ENCODE results near the gene CDH18.

DNA sequence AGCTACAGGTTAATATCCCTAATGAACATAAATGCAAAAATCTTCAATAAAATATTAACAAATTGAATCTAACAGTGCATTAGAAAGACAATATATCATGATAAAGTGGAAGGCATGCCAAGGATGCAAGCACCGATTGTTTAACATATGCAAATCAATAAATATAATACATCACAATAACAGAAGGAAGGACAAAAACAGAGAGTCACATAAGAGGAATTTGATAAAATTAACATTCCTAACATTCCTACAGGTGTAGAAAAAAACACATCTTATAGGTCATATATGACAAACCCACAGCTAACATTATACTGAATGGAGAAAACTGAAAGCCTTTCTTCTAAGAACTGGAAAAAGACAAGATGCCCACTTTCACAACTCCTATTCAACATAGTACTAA lies 297.0 kb downstream of the CDH18 start:
- no peak for TF ChIP-seq ZFX (IDR thresholded peaks at IDR 0.05)
- no peak for TF ChIP-seq FOSL1 (IDR thresholded peaks at IDR 0.05; ENCODE audit: low read depth)
- no peak for TF ChIP-seq ZNF274 (IDR thresholded peaks at IDR 0.05; ENCODE audit: low read depth, low read length)
- TF ChIP-seq JUND (IDR thresholded peaks at IDR 0.05): no peak
- TF ChIP-seq POLR2A (IDR thresholded peaks at IDR 0.05; ENCODE audit: borderline replicate concordance, extremely low read depth, insufficient read depth, insufficient read length): no peak
- TF ChIP-seq POLR2AphosphoS5 (IDR thresholded peaks at IDR 0.05; ENCODE audit: low read depth, low read length): no peak
- TF ChIP-seq, protein P1, sequence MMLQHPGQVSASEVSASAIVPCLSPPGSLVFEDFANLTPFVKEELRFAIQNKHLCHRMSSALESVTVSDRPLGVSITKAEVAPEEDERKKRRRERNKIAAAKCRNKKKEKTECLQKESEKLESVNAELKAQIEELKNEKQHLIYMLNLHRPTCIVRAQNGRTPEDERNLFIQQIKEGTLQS (IDR thresholded peaks at IDR 0.05): no peak
- TF ChIP-seq REST (IDR thresholded peaks at IDR 0.05; ENCODE audit: low read depth): no peak
